Neural cell (in vitro differentiated cells): Measurements from ENCODE around the gene ENKD1. TPM values are rescaled to one million over a fixed set of nuclear protein-coding genes. Genes with fewer than 3 reads are reported as not detected.

Source experiments
- H2AFZ ChIP-seq: fragments of 200-600, 300-800 bp; sonication (generic), shearing (Covaris generic); 2 replicates; pipeline ENCODE4 v1.6.0; 2014; ENCODE audit warnings: low read depth, mild to moderate bottlenecking, antibody characterized with exemption, low read length, moderate library complexity
- H3F3A ChIP-seq: fragments of 200-600 bp; shearing (Covaris generic); 2 replicates; pipeline ENCODE4 v1.6.1; 2016; ENCODE audit warnings: mild to moderate bottlenecking, moderate library complexity, mixed read lengths, antibody characterized with exemption, low read length; ENCODE audit not compliant: insufficient read depth, poor library complexity, severe bottlenecking
- H3K27ac ChIP-seq: fragments of 200-600, 300-800 bp; sonication (generic), shearing (Covaris generic); 2 replicates; pipeline ENCODE4 v1.5.1; 2014; ENCODE audit warnings: mild to moderate bottlenecking, low read length, moderate library complexity
- H3K27me3 ChIP-seq: fragments of 300-800, 200-600 bp; sonication (generic), shearing (Covaris generic); 2 replicates; pipeline ENCODE4 v1.6.0; 2014; ENCODE audit warnings: mild to moderate bottlenecking, low read depth, low read length, moderate library complexity; ENCODE audit not compliant: insufficient read depth
- H3K36me3 ChIP-seq: fragments of 300-800, 200-600 bp; sonication (generic), shearing (Covaris generic); 2 replicates; pipeline ENCODE4 v1.5.1; 2014; ENCODE audit warnings: mild to moderate bottlenecking, antibody characterized with exemption, low read length, moderate library complexity; ENCODE audit not compliant: insufficient read depth
- H3K4me2 ChIP-seq: fragments of 300-800, 200-600 bp; sonication (generic), shearing (Covaris generic); 2 replicates; pipeline ENCODE4 v1.6.0; 2014; ENCODE audit warnings: mild to moderate bottlenecking, low read length
- H3K4me3 ChIP-seq: fragments of 300-800, 200-600 bp; sonication (generic), shearing (Covaris generic); 2 replicates; pipeline ENCODE4 v1.5.1; 2014; ENCODE audit warnings: mild to moderate bottlenecking, low read length, moderate library complexity
- H3K79me2 ChIP-seq: fragments of 200-600 bp; shearing (Covaris generic); replicated peaks from 2 replicates; pipeline ENCODE4 v1.6.0; 2014; ENCODE audit warnings: mild to moderate bottlenecking, low read length, moderate library complexity; ENCODE audit not compliant: insufficient read depth
- H3K9ac ChIP-seq: fragments of 300-800, 200-600 bp; sonication (generic), shearing (Covaris generic); 2 replicates; pipeline ENCODE4 v1.6.1; 2016; ENCODE audit warnings: mild to moderate bottlenecking, low read length, mixed read lengths
- H3K9me2 ChIP-seq: fragments of 200-600 bp; shearing (Covaris generic); 2 replicates; pipeline ENCODE4 v1.6.1; 2016; ENCODE audit warnings: mild to moderate bottlenecking, low read length, mixed read lengths; ENCODE audit not compliant: insufficient read depth
- H3K9me3 ChIP-seq: fragments of 200-600, 300-800 bp; sonication (generic), shearing (Covaris generic); 2 replicates; pipeline ENCODE4 v1.6.1; 2016; ENCODE audit warnings: mild to moderate bottlenecking, mixed run types, low read length, moderate library complexity, mixed read lengths
- H4K20me1 ChIP-seq: fragments of 200-600 bp; shearing (Covaris generic); 2 replicates; pipeline ENCODE4 v1.6.1; 2016; ENCODE audit warnings: mild to moderate bottlenecking, mixed run types; ENCODE audit not compliant: insufficient read depth
- EP300 ChIP-seq: fragments of 450-650 bp; conservative IDR thresholded peaks from 2 replicates; pipeline ENCODE4 v1.6.1; 2014; ENCODE audit warnings: antibody characterized with exemption, mild to moderate bottlenecking, moderate library complexity; ENCODE audit not compliant: poor library complexity, severe bottlenecking
- EZH2 ChIP-seq: fragments of 200-600, 300-800 bp; shearing (Covaris generic), sonication (generic); IDR thresholded peaks from 2 replicates; pipeline ENCODE4 v1.6.1; 2014; ENCODE audit warnings: antibody characterized with exemption, low read length, borderline replicate concordance, mild to moderate bottlenecking; ENCODE audit not compliant: insufficient read depth, poor library complexity, severe bottlenecking
- MXI1 ChIP-seq: fragments of 450-650 bp; conservative IDR thresholded peaks from 2 replicates; pipeline ENCODE4 v1.6.1; 2014; ENCODE audit warnings: antibody characterized with exemption, mild to moderate bottlenecking; ENCODE audit not compliant: poor library complexity, severe bottlenecking
- POLR2AphosphoS5 ChIP-seq: IDR thresholded peaks from 2 replicates; pipeline ENCODE4 v1.6.1; 2012
- RAD21 ChIP-seq: fragments of 450-650 bp; conservative IDR thresholded peaks from 2 replicates; pipeline ENCODE4 v1.6.1; 2014; ENCODE audit warnings: antibody characterized with exemption, mild to moderate bottlenecking, moderate library complexity
- SMC3 ChIP-seq: fragments of 450-650 bp; conservative IDR thresholded peaks from 2 replicates; pipeline ENCODE4 v1.6.1; 2014; ENCODE audit warnings: antibody characterized with exemption, mild to moderate bottlenecking, moderate library complexity; ENCODE audit not compliant: poor library complexity
- TAF1 ChIP-seq: IDR thresholded peaks from 2 replicates; pipeline ENCODE4 v1.6.1; 2012; ENCODE audit warnings: low read depth
- polyA plus RNA-seq: library from polyadenylated mRNA; depleted of rRNA; stranded (reverse); fragments of >200 nt; gene quantifications from 2 replicates; pipeline ENCODE4 v1.2.3, GENCODE V29; 2014
- TF ChIP-seq, protein P1 (sequence below): fragments of 450-650 bp; IDR thresholded peaks from 2 replicates; pipeline ENCODE4 v1.5.1; 2014; ENCODE audit warnings: antibody characterized with exemption, mild to moderate bottlenecking, moderate library complexity; ENCODE audit not compliant: poor library complexity, severe bottlenecking
- TF ChIP-seq, protein P2 (sequence below): IDR thresholded peaks from 2 replicates; pipeline ENCODE4 v1.6.1; 2012; ENCODE audit warnings: borderline replicate concordance

The ENKD1 gene
- polyA plus RNA-seq, 1 donor from 2014 or later = 36.6 TPM

DNA sequence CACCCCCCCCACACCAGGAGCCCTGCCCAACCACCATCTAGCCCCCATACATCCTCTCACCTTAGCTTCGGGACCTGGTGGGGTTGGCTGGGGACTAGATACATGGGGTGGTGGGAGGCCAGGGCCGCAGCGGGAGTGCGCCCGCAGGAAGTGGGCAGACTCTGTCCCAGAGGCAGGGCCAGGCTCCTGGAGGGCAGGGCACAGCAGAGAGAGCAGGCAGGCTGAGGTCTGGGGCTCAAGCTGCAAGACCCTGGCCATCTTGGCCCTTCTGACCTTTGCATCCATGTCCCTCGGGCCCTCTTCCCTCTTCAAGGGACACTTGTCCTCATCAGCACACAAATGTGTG, 2.7 kb downstream of the ENKD1 start:
- TF ChIP-seq RAD21 (no peak), MXI1 (no peak), EZH2 (no peak), POLR2AphosphoS5 (no peak), EP300 (no peak), TAF1 (no peak), SMC3 (no peak)
- TF ChIP-seq, protein P1, sequence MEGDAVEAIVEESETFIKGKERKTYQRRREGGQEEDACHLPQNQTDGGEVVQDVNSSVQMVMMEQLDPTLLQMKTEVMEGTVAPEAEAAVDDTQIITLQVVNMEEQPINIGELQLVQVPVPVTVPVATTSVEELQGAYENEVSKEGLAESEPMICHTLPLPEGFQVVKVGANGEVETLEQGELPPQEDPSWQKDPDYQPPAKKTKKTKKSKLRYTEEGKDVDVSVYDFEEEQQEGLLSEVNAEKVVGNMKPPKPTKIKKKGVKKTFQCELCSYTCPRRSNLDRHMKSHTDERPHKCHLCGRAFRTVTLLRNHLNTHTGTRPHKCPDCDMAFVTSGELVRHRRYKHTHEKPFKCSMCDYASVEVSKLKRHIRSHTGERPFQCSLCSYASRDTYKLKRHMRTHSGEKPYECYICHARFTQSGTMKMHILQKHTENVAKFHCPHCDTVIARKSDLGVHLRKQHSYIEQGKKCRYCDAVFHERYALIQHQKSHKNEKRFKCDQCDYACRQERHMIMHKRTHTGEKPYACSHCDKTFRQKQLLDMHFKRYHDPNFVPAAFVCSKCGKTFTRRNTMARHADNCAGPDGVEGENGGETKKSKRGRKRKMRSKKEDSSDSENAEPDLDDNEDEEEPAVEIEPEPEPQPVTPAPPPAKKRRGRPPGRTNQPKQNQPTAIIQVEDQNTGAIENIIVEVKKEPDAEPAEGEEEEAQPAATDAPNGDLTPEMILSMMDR = no peak
- TF ChIP-seq, protein P2, sequence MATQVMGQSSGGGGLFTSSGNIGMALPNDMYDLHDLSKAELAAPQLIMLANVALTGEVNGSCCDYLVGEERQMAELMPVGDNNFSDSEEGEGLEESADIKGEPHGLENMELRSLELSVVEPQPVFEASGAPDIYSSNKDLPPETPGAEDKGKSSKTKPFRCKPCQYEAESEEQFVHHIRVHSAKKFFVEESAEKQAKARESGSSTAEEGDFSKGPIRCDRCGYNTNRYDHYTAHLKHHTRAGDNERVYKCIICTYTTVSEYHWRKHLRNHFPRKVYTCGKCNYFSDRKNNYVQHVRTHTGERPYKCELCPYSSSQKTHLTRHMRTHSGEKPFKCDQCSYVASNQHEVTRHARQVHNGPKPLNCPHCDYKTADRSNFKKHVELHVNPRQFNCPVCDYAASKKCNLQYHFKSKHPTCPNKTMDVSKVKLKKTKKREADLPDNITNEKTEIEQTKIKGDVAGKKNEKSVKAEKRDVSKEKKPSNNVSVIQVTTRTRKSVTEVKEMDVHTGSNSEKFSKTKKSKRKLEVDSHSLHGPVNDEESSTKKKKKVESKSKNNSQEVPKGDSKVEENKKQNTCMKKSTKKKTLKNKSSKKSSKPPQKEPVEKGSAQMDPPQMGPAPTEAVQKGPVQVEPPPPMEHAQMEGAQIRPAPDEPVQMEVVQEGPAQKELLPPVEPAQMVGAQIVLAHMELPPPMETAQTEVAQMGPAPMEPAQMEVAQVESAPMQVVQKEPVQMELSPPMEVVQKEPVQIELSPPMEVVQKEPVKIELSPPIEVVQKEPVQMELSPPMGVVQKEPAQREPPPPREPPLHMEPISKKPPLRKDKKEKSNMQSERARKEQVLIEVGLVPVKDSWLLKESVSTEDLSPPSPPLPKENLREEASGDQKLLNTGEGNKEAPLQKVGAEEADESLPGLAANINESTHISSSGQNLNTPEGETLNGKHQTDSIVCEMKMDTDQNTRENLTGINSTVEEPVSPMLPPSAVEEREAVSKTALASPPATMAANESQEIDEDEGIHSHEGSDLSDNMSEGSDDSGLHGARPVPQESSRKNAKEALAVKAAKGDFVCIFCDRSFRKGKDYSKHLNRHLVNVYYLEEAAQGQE = no peak
- Histone ChIP-seq H4K20me1 (no peaks in the 10 kb centered on the region), H3K9me2 (no peaks in the 10 kb centered on the region), H3K27ac (no peak overlapping the region), H3K36me3 (no peaks in the 10 kb centered on the region), H3K27me3 (no peaks in the 10 kb centered on the region), H3K9ac (no peak overlapping the region), H3K9me3 (no peaks in the 10 kb centered on the region), H3K79me2 (peaks cover 11% of the 10 kb centered on the region), H2AFZ (no peak overlapping the region), H3K4me2 (no peak overlapping the region), H3K4me3 (no peak overlapping the region), H3F3A (no peaks in the 10 kb centered on the region)

DNA sequence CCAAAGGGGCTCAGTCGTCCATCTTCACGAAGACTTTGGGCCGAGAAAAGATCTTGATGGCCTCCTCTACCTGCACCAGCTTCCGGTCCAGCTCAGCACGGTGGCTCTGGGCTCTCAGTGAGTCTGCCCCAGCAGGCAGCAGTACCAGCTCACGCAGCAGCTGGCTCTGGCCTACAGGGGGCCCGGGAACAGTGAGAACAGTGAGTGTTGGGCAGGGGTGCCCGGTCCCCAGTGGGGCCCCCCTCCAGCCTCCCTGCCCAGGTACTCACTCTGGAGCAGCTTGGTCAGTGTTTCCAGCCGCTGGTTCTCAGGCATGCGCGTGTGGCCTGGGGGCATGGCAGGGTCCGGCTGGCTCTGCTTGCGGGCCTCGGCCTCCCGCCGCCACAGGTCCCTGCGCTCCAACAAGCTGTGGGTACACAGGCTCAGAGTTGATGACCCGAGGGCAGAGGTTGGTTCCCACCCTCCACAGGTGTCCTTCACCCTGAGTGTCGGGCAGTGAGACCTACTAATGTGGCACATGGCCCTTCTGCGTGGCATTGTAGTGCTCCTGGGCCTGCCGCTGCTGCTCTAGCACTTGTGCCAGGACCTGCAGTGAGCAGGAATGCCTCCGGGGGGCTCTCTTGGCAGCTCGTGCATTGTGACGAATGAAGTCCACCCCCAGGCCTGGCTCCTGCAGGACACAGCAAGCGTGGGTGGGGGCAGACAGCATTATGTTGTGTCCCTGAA, 3.2 kb downstream of the ENKD1 start:
- no peaks in the 10 kb centered on the region for H4K20me1 ChIP-seq

More for the DNA sequence above, 3.2 kb downstream of the ENKD1 start:
- H3K79me2 ChIP-seq = peaks cover 15% of the 10 kb centered on the region
- H3K27ac ChIP-seq = no peak overlapping the region
- H3K36me3 ChIP-seq = no peaks in the 10 kb centered on the region
- TF ChIP-seq EZH2 (no peak), SMC3 (peak; percentile 17)
- H3K9me3 ChIP-seq = no peaks in the 10 kb centered on the region
- no peak overlapping the region for H2AFZ ChIP-seq
- no peak overlapping the region for H3K9ac ChIP-seq
- no peak overlapping the region for H3K4me3 ChIP-seq
- H3F3A ChIP-seq = no peaks in the 10 kb centered on the region
- H3K4me2 ChIP-seq = no peak overlapping the region
- no peaks in the 10 kb centered on the region for H3K9me2 ChIP-seq
- H3K27me3 ChIP-seq = no peaks in the 10 kb centered on the region
